Parathyroid adenoma (tissue), 2 donors: ENCODE measurements around the gene ACTR5.

Experiments
- H2AFZ ChIP-seq: fragments of 300-600 bp; sonication (generic); one replicate; pipeline ENCODE4 v1.7.0; 2017; ENCODE audit warnings: antibody characterized with exemption, mild to moderate bottlenecking
- H3K27ac ChIP-seq: fragments of 300-600 bp; sonication (generic); one replicate; pipeline ENCODE4 v1.7.0; 2017
- H3K27me3 ChIP-seq: fragments of 300-600 bp; sonication (generic); one replicate; pipeline ENCODE4 v1.7.0; 2017; ENCODE audit warnings: low read length; ENCODE audit not compliant: control insufficient read depth, insufficient read depth
- H3K36me3 ChIP-seq: fragments of 300-600 bp; sonication (generic); one replicate; pipeline ENCODE4 v1.7.0; 2017; ENCODE audit warnings: low read length; ENCODE audit not compliant: control insufficient read depth, insufficient read depth
- H3K4me1 ChIP-seq: fragments of 300-600 bp; sonication (generic); one replicate; pipeline ENCODE4 v1.7.0; 2017; ENCODE audit warnings: control low read depth
- H3K4me2 ChIP-seq: fragments of 300-600 bp; sonication (generic); one replicate; pipeline ENCODE4 v1.7.0; 2017; ENCODE audit warnings: low read length
- H3K4me3 ChIP-seq: fragments of 300-600 bp; sonication (generic); one replicate; pipeline ENCODE4 v1.7.0; 2017; ENCODE audit warnings: low read depth, low read length
- H3K79me2 ChIP-seq: fragments of 300-600 bp; sonication (generic); one replicate; pipeline ENCODE4 v1.7.0; 2017; ENCODE audit warnings: control low read depth
- H3K9ac ChIP-seq: fragments of 300-600 bp; sonication (generic); one replicate; pipeline ENCODE4 v1.7.0; 2017; ENCODE audit warnings: mild to moderate bottlenecking
- H3K9me3 ChIP-seq: fragments of 300-600 bp; sonication (generic); one replicate; pipeline ENCODE4 v1.7.0; 2017; ENCODE audit warnings: low read length; ENCODE audit not compliant: control insufficient read depth
- CTCF ChIP-seq: fragments of 300-600 bp; sonication (generic); IDR thresholded peaks from one replicate; pipeline ENCODE4 v1.7.0; 2017; ENCODE audit warnings: antibody characterized with exemption, mild to moderate bottlenecking
- donor health status: primary hyperparathyroidism.

ACTR5 gene

DNA sequence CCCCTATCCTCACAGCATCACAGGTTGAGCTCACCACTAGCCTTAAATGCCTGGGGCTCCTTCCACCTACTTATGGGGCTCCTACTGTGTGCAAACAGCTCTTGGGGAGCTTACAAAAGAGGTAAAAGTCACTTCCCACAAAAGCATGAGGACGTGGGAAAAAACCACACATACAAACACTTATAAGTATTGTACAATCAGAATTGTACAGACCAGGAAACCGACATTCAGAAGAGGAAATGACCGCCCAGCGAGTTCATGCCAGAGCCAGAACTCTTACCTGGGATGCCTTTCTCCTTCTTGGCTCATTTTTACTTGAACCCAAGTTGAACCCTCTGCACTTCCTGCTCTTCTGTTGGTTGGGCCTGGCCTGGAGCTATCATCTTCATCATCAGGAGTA lies 50.9 kb downstream of the ACTR5 start:
- no peak overlapping the region for H3K4me3 ChIP-seq
- H2AFZ ChIP-seq: no peak overlapping the region
- no peak overlapping the region for H3K9ac ChIP-seq
- no peaks in the 10 kb centered on the region for H3K9me3 ChIP-seq
- H3K36me3 ChIP-seq: no peaks in the 10 kb centered on the region
- H3K27ac ChIP-seq: no peak overlapping the region
- H3K4me2 ChIP-seq: no peak overlapping the region
- no peaks in the 10 kb centered on the region for H3K4me1 ChIP-seq
- no peaks in the 10 kb centered on the region for H3K27me3 ChIP-seq
- no peak for TF ChIP-seq CTCF
- no peaks in the 10 kb centered on the region for H3K79me2 ChIP-seq

GRCh38 chr20:38800882-38801281 lies 52.6 kb downstream of the ACTR5 start:
- Histone ChIP-seq H3K79me2 (no peaks in the 10 kb centered on the region), H2AFZ (no peak overlapping the region), H3K9me3 (no peaks in the 10 kb centered on the region), H3K9ac (no peak overlapping the region), H3K4me3 (no peak overlapping the region), H3K27me3 (no peaks in the 10 kb centered on the region), H3K4me1 (no peaks in the 10 kb centered on the region), H3K4me2 (no peak overlapping the region), H3K36me3 (no peaks in the 10 kb centered on the region), H3K27ac (no peak overlapping the region)
- no peak for TF ChIP-seq CTCF

DNA sequence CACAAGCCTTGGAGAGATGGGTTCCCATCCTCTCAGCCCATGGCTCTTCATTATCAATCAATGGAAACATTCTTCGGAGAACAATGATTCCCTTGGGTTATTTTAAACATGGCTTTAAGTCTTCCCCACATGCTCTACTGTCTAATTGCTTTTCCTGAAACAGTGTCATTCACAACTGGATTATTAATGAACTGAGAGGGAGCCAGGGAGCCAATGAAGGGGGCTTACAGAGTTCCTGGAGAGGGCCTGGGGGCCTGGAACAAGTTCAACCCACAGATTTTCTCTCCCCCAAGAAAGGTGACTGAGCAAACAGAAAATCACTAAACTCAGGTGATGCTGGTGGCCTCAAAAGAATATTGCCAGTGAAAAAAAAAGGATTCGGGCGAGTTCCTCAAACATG lies 56.0 kb downstream of the ACTR5 start:
- no peak overlapping the region for H3K4me3 ChIP-seq
- H3K9ac ChIP-seq: no peak overlapping the region
- no peaks in the 10 kb centered on the region for H3K79me2 ChIP-seq
- H3K4me1 ChIP-seq: peaks cover 5% of the 10 kb centered on the region
- no peaks in the 10 kb centered on the region for H3K9me3 ChIP-seq
- no peak overlapping the region for H3K4me2 ChIP-seq
- no peaks in the 10 kb centered on the region for H3K36me3 ChIP-seq
- no peak overlapping the region for H2AFZ ChIP-seq
- H3K27ac ChIP-seq: peak overlapping the region; percentile 15
- peaks cover 5% of the 10 kb centered on the region for H3K27me3 ChIP-seq
- TF ChIP-seq CTCF: no peak

DNA sequence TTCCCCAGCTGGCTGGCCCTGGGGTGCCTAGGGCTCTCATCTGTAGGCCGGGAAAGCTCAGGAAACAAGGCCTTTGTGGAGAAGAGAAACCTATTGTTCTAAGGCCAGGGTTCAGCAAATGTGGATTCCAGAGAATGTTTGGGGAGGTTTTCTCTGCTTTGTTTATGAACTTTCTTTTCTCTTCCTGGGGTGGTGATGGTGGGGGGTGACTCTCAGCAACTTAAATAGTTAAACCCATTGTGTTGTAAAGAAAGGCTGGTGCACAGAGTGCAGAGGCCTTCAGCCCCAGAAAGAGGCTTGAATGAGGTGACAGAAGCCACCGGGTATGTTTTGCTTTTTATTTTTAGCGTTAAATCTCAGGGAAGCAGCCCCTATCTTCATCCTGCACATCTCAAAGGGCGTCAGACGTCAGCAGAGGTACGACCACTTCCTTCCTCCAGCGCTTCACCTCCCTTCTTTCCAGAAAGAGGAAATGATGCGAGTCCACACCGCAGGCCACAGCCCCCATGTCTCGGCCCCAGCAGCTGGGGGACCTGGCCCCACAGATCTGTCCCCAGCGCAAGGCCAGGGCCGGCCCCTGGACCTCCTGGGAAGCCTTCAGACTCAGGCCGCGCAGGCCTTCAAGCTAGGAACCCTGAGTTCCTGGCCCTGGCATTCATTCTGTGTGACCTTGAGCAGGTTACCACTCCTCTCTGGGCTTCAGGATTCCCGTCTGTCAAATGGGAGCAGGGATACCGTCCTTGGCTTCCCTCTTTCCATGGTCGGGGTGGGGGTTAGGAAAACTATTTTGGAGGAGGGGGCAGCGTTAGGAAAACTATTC lies 56.6 kb downstream of the ACTR5 start:
- no peaks in the 10 kb centered on the region for H3K36me3 ChIP-seq
- peaks cover 5% of the 10 kb centered on the region for H3K27me3 ChIP-seq
- peak overlapping the region; percentile 80 for H2AFZ ChIP-seq
- H3K4me1 ChIP-seq: peaks cover 5% of the 10 kb centered on the region
- H3K9ac ChIP-seq: no peak overlapping the region
- peak overlapping the region; percentile 15 for H3K27ac ChIP-seq
- no peaks in the 10 kb centered on the region for H3K9me3 ChIP-seq
- TF ChIP-seq CTCF: no peak
- peak overlapping the region; percentile 36 for H3K4me3 ChIP-seq
- H3K4me2 ChIP-seq: no peak overlapping the region
- no peaks in the 10 kb centered on the region for H3K79me2 ChIP-seq

DNA sequence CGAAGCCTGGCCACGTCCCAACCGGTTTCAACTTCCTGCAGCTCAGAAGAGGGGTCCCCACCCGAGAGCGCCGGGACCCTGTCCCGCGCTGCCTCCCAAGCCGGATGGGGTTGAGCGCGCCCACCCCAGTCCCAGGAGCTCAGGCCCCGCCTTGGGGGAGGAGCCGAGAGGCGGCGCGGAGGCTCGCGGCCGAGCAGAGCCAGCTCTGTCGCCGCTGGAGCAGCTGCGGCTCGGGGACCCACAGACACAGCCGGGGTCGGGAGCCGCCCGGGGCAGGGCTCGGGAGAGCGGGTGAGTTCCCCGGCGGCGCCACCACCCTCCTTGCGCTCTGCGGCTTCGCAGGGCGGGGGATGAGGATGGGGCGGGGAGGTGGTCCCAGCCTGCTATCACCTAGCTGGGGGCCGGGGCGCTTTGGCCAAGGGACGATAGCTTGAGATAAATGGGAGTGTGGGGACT lies 57.3 kb downstream of the ACTR5 start, which contains the start of gene PPP1R16B:
TSS of gene PPP1R16B (plus strand) at position 196 of the 456 bp plus-strand sequence. CDS start 30,229 bp downstream, outside the sequence.
- peak within 1 kb of the TSS; percentile 80 for H2AFZ ChIP-seq
- H3K36me3 ChIP-seq: no peaks in the 10 kb centered on the region
- H3K4me3 ChIP-seq: peak within 1 kb of the TSS; percentile 36
- no peaks in the 10 kb centered on the region for H3K9me3 ChIP-seq
- no peak for TF ChIP-seq CTCF
- H3K4me2 ChIP-seq: peak within 1 kb of the TSS; percentile 63
- H3K4me1 ChIP-seq: peaks cover 5% of the 10 kb centered on the region
- H3K27ac ChIP-seq: peak within 1 kb of the TSS; percentile 15
- no peak within 1 kb of the TSS for H3K9ac ChIP-seq
- H3K27me3 ChIP-seq: peaks cover 5% of the 10 kb centered on the region
- no peaks in the 10 kb centered on the region for H3K79me2 ChIP-seq
